Measurements from ENCODE around the gene SYNPR. TPM values are rescaled to one million over a fixed set of nuclear protein-coding genes. Genes with fewer than 3 reads are reported as not detected.

The SYNPR gene
- total RNA-seq, 1 donor from 2014 or later = 0.27 TPM

DNA sequence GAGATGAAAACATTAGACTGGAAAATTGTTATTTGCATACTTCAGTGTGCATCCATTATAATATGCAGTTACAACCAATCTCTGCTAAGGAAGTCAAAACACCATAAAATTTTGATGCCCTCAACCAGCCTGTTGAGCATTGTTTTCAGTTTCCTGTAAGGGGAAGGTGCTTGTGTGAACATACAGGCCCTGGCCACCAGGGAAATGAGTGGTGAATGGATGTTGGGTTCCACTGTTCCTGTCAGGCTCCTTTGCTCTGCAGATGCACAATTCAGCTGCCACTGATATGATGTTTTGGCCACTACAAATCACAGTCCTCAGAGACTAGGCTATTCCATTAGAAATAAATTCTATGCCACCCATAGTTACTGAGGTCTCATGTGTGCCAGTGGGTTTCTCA, 184.6 kb downstream of the SYNPR start:
- DNase-seq (ENCODE audit: low read depth) = no peak
- Histone ChIP-seq H3K27ac (ENCODE audit: low read depth, low read length) (no peak overlapping the region), H3K27me3 (ENCODE audit: insufficient read depth, low read length) (peaks cover 3% of the 10 kb centered on the region), H2AFZ (ENCODE audit: low read depth, low read length) (no peak overlapping the region), H3K79me2 (ENCODE audit: insufficient read depth, low read length) (no peaks in the 10 kb centered on the region), H3K4me2 (ENCODE audit: low read length) (no peak overlapping the region), H3K9me3 (ENCODE audit: insufficient read depth, low read depth, low read length) (no peaks in the 10 kb centered on the region), H3K36me3 (ENCODE audit: insufficient read depth, low read length) (no peaks in the 10 kb centered on the region), H3K9ac (ENCODE audit: low read length) (no peak overlapping the region), H3K4me1 (ENCODE audit: insufficient read depth, low read length) (no peaks in the 10 kb centered on the region), H3K4me3 (ENCODE audit: insufficient read depth, low read depth, low read length) (no peak overlapping the region), H4K20me1 (ENCODE audit: insufficient read depth, low read length) (no peaks in the 10 kb centered on the region)
- H3K4me1 Mint-ChIP-seq (ENCODE audit: low read depth, unreplicated experiment) = no peaks in the 10 kb centered on the region
- FAIRE-seq = no peak
- no peak for TF ChIP-seq EZH2 (IDR thresholded peaks at IDR 0.05; ENCODE audit: insufficient read depth, low read length)
- TF ChIP-seq, protein P1, sequence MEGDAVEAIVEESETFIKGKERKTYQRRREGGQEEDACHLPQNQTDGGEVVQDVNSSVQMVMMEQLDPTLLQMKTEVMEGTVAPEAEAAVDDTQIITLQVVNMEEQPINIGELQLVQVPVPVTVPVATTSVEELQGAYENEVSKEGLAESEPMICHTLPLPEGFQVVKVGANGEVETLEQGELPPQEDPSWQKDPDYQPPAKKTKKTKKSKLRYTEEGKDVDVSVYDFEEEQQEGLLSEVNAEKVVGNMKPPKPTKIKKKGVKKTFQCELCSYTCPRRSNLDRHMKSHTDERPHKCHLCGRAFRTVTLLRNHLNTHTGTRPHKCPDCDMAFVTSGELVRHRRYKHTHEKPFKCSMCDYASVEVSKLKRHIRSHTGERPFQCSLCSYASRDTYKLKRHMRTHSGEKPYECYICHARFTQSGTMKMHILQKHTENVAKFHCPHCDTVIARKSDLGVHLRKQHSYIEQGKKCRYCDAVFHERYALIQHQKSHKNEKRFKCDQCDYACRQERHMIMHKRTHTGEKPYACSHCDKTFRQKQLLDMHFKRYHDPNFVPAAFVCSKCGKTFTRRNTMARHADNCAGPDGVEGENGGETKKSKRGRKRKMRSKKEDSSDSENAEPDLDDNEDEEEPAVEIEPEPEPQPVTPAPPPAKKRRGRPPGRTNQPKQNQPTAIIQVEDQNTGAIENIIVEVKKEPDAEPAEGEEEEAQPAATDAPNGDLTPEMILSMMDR (IDR thresholded peaks at IDR 0.05; ENCODE audit: insufficient read depth, low read depth, low read length) = no peak
- no peaks in the 10 kb centered on the region for H3K27me3 Mint-ChIP-seq (ENCODE audit: low read depth, unreplicated experiment)
- no peaks in the 10 kb centered on the region for H3K36me3 Mint-ChIP-seq (ENCODE audit: low read depth, unreplicated experiment)
- no peak overlapping the region for H3K27ac Mint-ChIP-seq (ENCODE audit: unreplicated experiment)
- no peak overlapping the region for H3K4me3 Mint-ChIP-seq (ENCODE audit: unreplicated experiment)
- H3K9me3 Mint-ChIP-seq (ENCODE audit: unreplicated experiment) = no peaks in the 10 kb centered on the region

GRCh38 chr3:63467392-63467791, 189.3 kb downstream of the SYNPR start:
- no peak overlapping the region for H2AFZ ChIP-seq (ENCODE audit: low read depth, low read length)
- no peak overlapping the region for H3K4me2 ChIP-seq (ENCODE audit: low read length)
- no peak for FAIRE-seq
- Mint-ChIP-seq H3K4me1 (ENCODE audit: low read depth, unreplicated experiment) (no peaks in the 10 kb centered on the region), H3K36me3 (ENCODE audit: low read depth, unreplicated experiment) (no peaks in the 10 kb centered on the region), H3K27ac (ENCODE audit: unreplicated experiment) (no peak overlapping the region), H3K4me3 (ENCODE audit: unreplicated experiment) (no peak overlapping the region), H3K27me3 (ENCODE audit: low read depth, unreplicated experiment) (no peaks in the 10 kb centered on the region), H3K9me3 (ENCODE audit: unreplicated experiment) (no peaks in the 10 kb centered on the region)
- no peaks in the 10 kb centered on the region for H4K20me1 ChIP-seq (ENCODE audit: insufficient read depth, low read length)
- H3K27me3 ChIP-seq (ENCODE audit: insufficient read depth, low read length) = peaks cover 3% of the 10 kb centered on the region
- no peaks in the 10 kb centered on the region for H3K4me1 ChIP-seq (ENCODE audit: insufficient read depth, low read length)
- no peak for DNase-seq (ENCODE audit: low read depth)
- H3K79me2 ChIP-seq (ENCODE audit: insufficient read depth, low read length) = no peaks in the 10 kb centered on the region
- H3K9ac ChIP-seq (ENCODE audit: low read length) = no peak overlapping the region
- H3K9me3 ChIP-seq (ENCODE audit: insufficient read depth, low read depth, low read length) = no peaks in the 10 kb centered on the region
- no peaks in the 10 kb centered on the region for H3K36me3 ChIP-seq (ENCODE audit: insufficient read depth, low read length)
- TF ChIP-seq, protein P1 (IDR thresholded peaks at IDR 0.05; ENCODE audit: insufficient read depth, low read depth, low read length) = no peak
- TF ChIP-seq EZH2 (IDR thresholded peaks at IDR 0.05; ENCODE audit: insufficient read depth, low read length) = no peak
- no peak overlapping the region for H3K4me3 ChIP-seq (ENCODE audit: insufficient read depth, low read depth, low read length)
- H3K27ac ChIP-seq (ENCODE audit: low read depth, low read length) = no peak overlapping the region

DNA sequence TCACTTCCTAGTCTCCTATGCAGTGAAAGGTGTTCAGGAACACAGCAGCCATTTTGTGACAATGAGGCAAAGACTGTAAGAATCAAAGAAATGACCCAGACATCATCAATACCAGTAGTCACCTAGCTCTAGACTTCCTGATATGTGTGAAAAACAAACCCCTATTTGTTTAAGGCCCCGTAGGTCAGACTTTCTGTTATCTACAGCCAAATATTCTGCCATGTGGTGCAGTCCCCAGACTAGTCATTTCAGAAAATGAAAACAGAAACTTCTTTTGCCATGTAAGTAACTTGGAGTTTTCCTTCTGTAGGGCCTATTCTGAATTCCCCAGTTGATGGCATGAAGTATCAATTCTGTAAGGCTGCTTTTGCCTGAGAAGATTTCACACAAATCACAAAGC, 192.6 kb downstream of the SYNPR start:
- Histone ChIP-seq H3K27me3 (ENCODE audit: insufficient read depth, low read length) (peaks cover 2% of the 10 kb centered on the region), H3K9me3 (ENCODE audit: insufficient read depth, low read depth, low read length) (no peaks in the 10 kb centered on the region), H3K4me2 (ENCODE audit: low read length) (no peak overlapping the region), H3K36me3 (ENCODE audit: insufficient read depth, low read length) (no peaks in the 10 kb centered on the region), H3K4me3 (ENCODE audit: insufficient read depth, low read depth, low read length) (no peak overlapping the region), H2AFZ (ENCODE audit: low read depth, low read length) (no peak overlapping the region), H3K27ac (ENCODE audit: low read depth, low read length) (no peak overlapping the region), H3K4me1 (ENCODE audit: insufficient read depth, low read length) (no peaks in the 10 kb centered on the region), H4K20me1 (ENCODE audit: insufficient read depth, low read length) (no peaks in the 10 kb centered on the region), H3K79me2 (ENCODE audit: insufficient read depth, low read length) (no peaks in the 10 kb centered on the region), H3K9ac (ENCODE audit: low read length) (no peak overlapping the region)
- Mint-ChIP-seq H3K36me3 (ENCODE audit: low read depth, unreplicated experiment) (no peaks in the 10 kb centered on the region), H3K4me3 (ENCODE audit: unreplicated experiment) (no peak overlapping the region), H3K27me3 (ENCODE audit: low read depth, unreplicated experiment) (peaks cover 18% of the 10 kb centered on the region), H3K27ac (ENCODE audit: unreplicated experiment) (no peak overlapping the region), H3K9me3 (ENCODE audit: unreplicated experiment) (no peaks in the 10 kb centered on the region), H3K4me1 (ENCODE audit: low read depth, unreplicated experiment) (no peaks in the 10 kb centered on the region)
- no peak for DNase-seq (ENCODE audit: low read depth)
- FAIRE-seq = no peak
- TF ChIP-seq, protein P1 (IDR thresholded peaks at IDR 0.05; ENCODE audit: insufficient read depth, low read depth, low read length) = no peak
- no peak for TF ChIP-seq EZH2 (IDR thresholded peaks at IDR 0.05; ENCODE audit: insufficient read depth, low read length)
